ENCODE results near the gene HOTAIR. TPM values are rescaled to one million over a fixed set of nuclear protein-coding genes. Genes with fewer than 3 reads are reported as not detected.

Gene HOTAIR
- total RNA-seq, 1 experiment from 2014 or later: 2.7 TPM

GRCh38 chr12:53976172-53976822 is 1.5 kb upstream of the HOTAIR start:
- no peak for DNase-seq (ENCODE audit: low spot score)

GRCh38 chr12:53975479-53976152 is 862 bp upstream of the HOTAIR start:
- no peak for DNase-seq (ENCODE audit: low spot score)

- DNase-seq (ENCODE audit: low spot score): no peak
These were observed 314 bp upstream of the HOTAIR start for GRCh38 chr12:53975064-53975471.

- peak; percentile 47 for DNase-seq (ENCODE audit: low spot score)
These were observed 1.3 kb downstream of the HOTAIR start for GRCh38 chr12:53973236-53974042.

GRCh38 chr12:53972722-53973235 is 2.0 kb downstream of the HOTAIR start, which contains the start of gene HOXC11:
Gene HOXC11 (plus strand): TSS chr12:53973126. CDS start chr12:53973242, 116 bp downstream.
- no peak for DNase-seq (ENCODE audit: low spot score)

GRCh38 chr12:53972152-53972702 is 2.5 kb downstream of the HOTAIR start:
- peak; percentile 57 for DNase-seq (ENCODE audit: low spot score)

GRCh38 chr12:53971686-53972085 is 3.1 kb downstream of the HOTAIR start:
- no peak for DNase-seq (ENCODE audit: low spot score)

GRCh38 chr12:53971129-53971528 is 3.6 kb downstream of the HOTAIR start:
- no peak for DNase-seq (ENCODE audit: low spot score)

- no peak for DNase-seq (ENCODE audit: low spot score)
These were observed 4.3 kb downstream of the HOTAIR start for GRCh38 chr12:53970451-53970850.

GRCh38 chr12:53969588-53970259 is 5.0 kb downstream of the HOTAIR start:
- no peak for DNase-seq (ENCODE audit: low spot score)

GRCh38 chr12:53968214-53969127 is 6.3 kb downstream of the HOTAIR start:
- no peak for DNase-seq (ENCODE audit: low spot score)

- DNase-seq (ENCODE audit: low spot score): no peak
These were observed 7.3 kb downstream of the HOTAIR start for GRCh38 chr12:53967421-53967925.

GRCh38 chr12:53966385-53967133 is 8.2 kb downstream of the HOTAIR start:
- DNase-seq (ENCODE audit: low spot score): no peak

GRCh38 chr12:53966085-53966384 is 8.7 kb downstream of the HOTAIR start:
- DNase-seq (ENCODE audit: low spot score): no peak

GRCh38 chr12:53965281-53966084 is 9.3 kb downstream of the HOTAIR start:
- DNase-seq (ENCODE audit: low spot score): peak; percentile 54

- no peak for DNase-seq (ENCODE audit: low spot score)
These were observed 10.4 kb downstream of the HOTAIR start for GRCh38 chr12:53964315-53964713.

GRCh38 chr12:53963434-53964314 is 11.1 kb downstream of the HOTAIR start:
- no peak for DNase-seq (ENCODE audit: low spot score)

GRCh38 chr12:53963005-53963404 is 11.7 kb downstream of the HOTAIR start:
- DNase-seq (ENCODE audit: low spot score): no peak

All from H4 (cell line).